Coronary artery (tissue), 2 donors: ENCODE measurements around the gene ACOX3.

Experiments
- DNase-seq: peaks from one replicate; pipeline ENCODE4 v3.0.0-alpha.2; 2017; ENCODE audit warnings: low spot score
- H3K27ac ChIP-seq, 2 donors: fragments of 200-600 bp; sonication (generic); one replicate each; pipeline ENCODE4 v1.5.1; 2016 to 2019
- H3K4me3 ChIP-seq: fragments of 200-600 bp; sonication (generic); 2 replicates; pipeline ENCODE4 v1.5.1; 2016; ENCODE audit warnings: mild to moderate bottlenecking, moderate library complexity
- TF ChIP-seq, protein P1 (sequence below): fragments of 200-600 bp; sonication (generic); IDR thresholded peaks from one replicate; pipeline ENCODE4 v1.5.1; 2019; ENCODE audit warnings: antibody characterized with exemption

Gene ACOX3

DNA sequence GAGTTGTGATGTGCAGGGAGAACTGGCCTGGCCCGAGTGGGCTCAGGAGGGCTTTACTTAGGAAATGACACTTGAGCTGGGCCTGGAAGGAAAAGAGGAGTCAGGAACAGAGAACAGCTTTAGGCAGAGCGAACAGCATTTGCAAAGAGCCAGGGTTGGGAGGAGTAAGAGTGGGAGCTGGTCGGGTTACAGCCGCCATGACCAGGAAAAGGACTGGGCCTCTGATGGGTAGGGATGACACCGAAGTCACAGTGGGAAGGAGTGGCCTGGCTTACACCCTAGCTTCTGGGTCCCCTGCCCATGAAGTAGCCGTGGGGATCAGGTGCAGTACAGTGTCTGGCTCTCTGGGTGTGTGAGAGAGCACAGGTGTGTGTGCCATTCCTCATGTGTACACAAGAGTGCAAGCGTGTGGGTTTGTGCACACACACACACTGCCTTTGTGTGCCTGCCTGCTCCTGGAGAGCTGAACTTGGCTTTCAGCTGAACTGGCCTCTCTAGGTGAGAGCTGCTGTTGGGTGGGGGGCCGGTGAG lies 31.7 kb upstream of the ACOX3 start:
- peak overlapping the region; percentile 55 to 89 for H3K27ac ChIP-seq

DNA sequence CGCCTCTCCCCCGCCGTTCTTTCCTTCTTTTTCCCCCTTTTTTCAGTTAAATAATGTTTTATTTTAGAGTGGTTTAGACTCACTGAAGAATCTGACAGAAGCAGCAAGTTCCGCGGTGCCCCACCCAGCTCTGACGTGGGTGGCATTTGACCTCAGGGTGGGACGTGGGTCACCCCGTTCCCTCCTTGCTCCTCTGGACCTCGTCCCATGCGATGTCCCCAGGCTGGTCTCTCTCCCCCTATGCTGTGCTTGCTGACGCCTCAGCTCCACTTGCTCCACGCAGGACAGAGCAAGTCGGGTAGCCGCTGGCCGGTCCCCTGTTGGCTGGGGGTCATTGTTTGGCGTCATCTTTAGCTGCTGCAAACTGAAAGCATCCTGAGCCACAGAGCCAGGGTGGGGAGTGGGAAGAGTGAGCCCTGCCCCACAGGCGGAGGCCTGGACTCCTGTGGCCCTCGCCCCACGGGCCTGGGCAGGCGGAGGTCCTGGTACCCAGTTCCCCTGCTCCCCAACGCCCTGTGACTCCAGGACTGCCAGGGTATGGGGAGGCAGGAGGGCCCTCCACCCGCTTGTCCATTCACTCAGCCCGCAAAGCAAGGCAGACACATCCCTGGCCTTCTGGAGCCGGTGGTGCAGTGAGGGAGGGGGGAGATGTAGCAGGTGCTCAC lies 30.8 kb upstream of the ACOX3 start:
- no peak overlapping the region for H3K27ac ChIP-seq
- TF ChIP-seq, protein P1, sequence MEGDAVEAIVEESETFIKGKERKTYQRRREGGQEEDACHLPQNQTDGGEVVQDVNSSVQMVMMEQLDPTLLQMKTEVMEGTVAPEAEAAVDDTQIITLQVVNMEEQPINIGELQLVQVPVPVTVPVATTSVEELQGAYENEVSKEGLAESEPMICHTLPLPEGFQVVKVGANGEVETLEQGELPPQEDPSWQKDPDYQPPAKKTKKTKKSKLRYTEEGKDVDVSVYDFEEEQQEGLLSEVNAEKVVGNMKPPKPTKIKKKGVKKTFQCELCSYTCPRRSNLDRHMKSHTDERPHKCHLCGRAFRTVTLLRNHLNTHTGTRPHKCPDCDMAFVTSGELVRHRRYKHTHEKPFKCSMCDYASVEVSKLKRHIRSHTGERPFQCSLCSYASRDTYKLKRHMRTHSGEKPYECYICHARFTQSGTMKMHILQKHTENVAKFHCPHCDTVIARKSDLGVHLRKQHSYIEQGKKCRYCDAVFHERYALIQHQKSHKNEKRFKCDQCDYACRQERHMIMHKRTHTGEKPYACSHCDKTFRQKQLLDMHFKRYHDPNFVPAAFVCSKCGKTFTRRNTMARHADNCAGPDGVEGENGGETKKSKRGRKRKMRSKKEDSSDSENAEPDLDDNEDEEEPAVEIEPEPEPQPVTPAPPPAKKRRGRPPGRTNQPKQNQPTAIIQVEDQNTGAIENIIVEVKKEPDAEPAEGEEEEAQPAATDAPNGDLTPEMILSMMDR = no peak
- DNase-seq = no peak
- H3K4me3 ChIP-seq = no peak overlapping the region

More for the DNA sequence above, 31.7 kb upstream of the ACOX3 start:
- DNase-seq = no peak
- no peak overlapping the region for H3K4me3 ChIP-seq
- TF ChIP-seq, protein P1 = no peak

DNA sequence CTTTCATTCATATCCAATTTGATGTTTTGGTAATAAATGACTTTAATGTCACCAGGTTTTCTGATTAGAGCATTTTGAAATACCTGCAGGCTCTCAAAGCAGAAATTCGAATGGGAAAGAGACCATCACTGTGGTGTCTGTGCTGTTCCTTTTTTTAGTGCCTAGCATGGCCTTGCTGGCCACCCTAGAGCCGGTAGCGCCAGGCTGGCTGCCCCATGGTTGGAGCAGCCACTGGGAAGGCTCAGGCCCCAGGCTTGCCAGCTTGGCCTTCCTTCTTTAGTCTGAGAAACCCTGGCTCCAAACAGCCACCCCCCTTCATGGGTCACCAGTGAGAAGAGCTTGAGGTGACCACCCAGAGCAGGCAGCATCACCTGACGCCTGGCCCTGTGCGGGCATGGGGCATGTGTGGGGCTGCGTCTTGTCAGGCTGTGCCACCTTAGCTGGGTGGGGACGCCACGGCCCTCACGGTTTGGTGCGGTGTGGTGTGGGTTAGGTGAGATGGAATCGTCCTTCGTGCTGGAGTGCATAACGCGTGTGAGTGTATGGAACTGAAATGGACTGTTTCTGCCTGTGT lies 30.0 kb upstream of the ACOX3 start:
- H3K27ac ChIP-seq = no peak overlapping the region
- TF ChIP-seq, protein P1 = no peak
- no peak for DNase-seq
- no peak overlapping the region for H3K4me3 ChIP-seq

DNA sequence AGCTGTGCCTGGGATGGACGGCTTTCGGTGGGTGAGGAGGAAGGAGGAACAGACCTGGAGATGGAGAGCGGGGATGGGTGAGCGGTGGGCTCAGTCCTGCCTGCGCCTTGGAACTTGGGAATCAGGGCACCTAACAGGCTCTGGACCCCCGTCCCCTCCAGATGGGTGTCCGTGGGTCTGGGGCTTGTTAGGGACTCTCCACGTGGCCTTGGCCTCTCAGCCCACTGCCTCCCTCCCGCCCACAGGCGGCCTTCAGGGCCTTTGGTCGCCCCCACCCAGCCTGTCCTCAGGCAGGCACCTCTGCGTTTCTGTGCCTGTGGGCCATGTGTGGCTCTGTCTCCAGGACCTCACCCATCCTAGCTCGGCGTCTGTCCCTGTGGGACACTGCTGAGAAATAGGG lies 29.0 kb upstream of the ACOX3 start:
- TF ChIP-seq, protein P1 = no peak
- Histone ChIP-seq H3K27ac (no peak overlapping the region), H3K4me3 (no peak overlapping the region)
- no peak for DNase-seq

DNA sequence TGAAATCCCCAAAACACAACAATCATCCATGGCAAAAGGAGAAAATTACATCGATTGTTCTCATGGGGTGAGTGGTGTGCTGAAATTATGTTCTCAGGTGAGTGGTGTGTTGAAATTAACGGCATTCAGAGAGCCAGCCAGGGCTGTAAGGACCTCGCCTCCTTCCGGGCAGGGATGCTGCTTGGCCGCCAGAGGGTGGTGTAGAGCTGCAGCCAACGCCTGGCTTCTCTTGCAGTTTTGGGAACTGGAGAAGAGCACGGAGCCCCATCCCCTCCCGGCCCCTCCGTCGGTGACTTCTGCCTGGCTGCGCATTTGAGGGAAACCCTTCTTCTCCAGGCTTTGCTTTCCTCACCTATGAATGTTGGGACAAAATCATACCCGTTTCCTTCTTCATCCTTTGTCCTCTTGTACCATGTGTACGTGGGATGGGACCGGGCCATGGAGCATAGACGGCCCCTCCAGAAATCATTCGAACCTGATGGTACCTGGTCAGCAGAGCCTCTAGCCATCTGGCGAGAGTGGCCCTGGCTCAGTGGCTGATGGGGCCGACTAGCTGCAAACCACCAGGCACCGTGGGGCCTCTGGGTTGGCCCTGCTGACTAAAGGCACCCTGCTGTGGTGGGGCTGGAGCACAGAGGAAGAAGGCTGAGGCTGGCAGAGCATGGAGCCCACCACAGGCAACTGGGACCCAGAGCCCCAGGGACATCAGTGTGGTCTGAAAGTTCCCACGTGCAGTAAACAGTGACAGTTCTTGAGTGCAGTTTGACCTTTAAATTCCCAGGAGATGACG lies 28.4 kb upstream of the ACOX3 start:
- no peak for DNase-seq
- TF ChIP-seq, protein P1 = peak; percentile 84
- Histone ChIP-seq H3K4me3 (no peak overlapping the region), H3K27ac (no peak overlapping the region)

DNA sequence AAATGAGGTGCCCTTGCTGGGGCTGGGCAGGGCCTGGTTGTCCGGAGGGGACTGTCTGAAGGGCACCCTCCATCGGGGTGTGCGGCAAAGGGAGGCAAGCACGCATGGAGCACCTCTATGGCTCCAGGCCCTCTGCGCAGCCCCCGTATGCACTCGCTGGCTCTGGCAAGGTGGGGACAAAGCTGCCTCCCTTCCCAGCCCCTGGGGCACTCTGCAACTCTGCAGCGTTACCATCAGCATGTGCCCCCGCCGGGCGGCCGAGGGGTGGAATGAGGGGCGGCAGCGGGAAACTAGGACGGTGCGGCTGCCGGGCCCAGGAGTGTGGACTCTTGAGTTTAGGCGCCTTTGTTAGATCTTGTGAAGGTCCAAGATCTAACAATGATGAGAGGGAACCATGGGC lies 26.5 kb upstream of the ACOX3 start:
- TF ChIP-seq, protein P1 = no peak
- Histone ChIP-seq H3K4me3 (no peak overlapping the region), H3K27ac (no peak overlapping the region)
- no peak for DNase-seq
